Mesenchymal stem cell (in vitro differentiated cells and primary cell): ENCODE results near the gene PTPN13.

Experiments
- DNase-seq: peaks from one replicate; pipeline ENCODE4 v3.0.0-alpha.2; 2013
- H2AFZ ChIP-seq: one replicate; pipeline ENCODE4 v1.6.1; 2013; ENCODE audit warnings: low read depth, mild to moderate bottlenecking, control low read depth, inconsistent platforms, low read length, moderate library complexity
- H2AK5ac ChIP-seq: 2 replicates; pipeline ENCODE4 v1.6.1; 2013; ENCODE audit warnings: low read length, moderate library complexity, mild to moderate bottlenecking, inconsistent platforms; ENCODE audit not compliant: severe bottlenecking
- H2BK120ac ChIP-seq: one replicate; pipeline ENCODE4 v1.6.1; 2013; ENCODE audit warnings: low read depth, mild to moderate bottlenecking, inconsistent platforms, low read length, moderate library complexity
- H2BK12ac ChIP-seq, 2 experiments: one replicate each; pipeline ENCODE4 v1.6.1; 2013; ENCODE audit warnings: inconsistent platforms in 2 of 2, low read length in 2 of 2, mild to moderate bottlenecking in 2 of 2, moderate library complexity in 2 of 2, control low read depth in 1 of 2
- H2BK15ac ChIP-seq: one replicate; pipeline ENCODE4 v1.6.1; 2013; ENCODE audit warnings: mild to moderate bottlenecking, low read depth, inconsistent platforms; ENCODE audit not compliant: poor library complexity, severe bottlenecking
- H2BK5ac ChIP-seq: 2 replicates; pipeline ENCODE4 v1.6.1; 2013; ENCODE audit warnings: low read depth, mild to moderate bottlenecking, low read length, control low read depth, inconsistent platforms; ENCODE audit not compliant: poor library complexity, severe bottlenecking
- H3K14ac ChIP-seq, 2 experiments: one replicate each; pipeline ENCODE4 v1.6.1; 2013; ENCODE audit warnings: inconsistent platforms in 2 of 2, low read length in 2 of 2, control low read depth in 1 of 2, mild to moderate bottlenecking in 1 of 2, moderate library complexity in 1 of 2
- H3K18ac ChIP-seq, 2 experiments: one replicate each; pipeline ENCODE4 v1.6.1; 2013; ENCODE audit warnings: inconsistent platforms in 2 of 2, low read length in 2 of 2, control low read depth in 1 of 2, low read depth in 1 of 2, mild to moderate bottlenecking in 1 of 2
- H3K23ac ChIP-seq, 2 experiments: one replicate each; pipeline ENCODE4 v1.6.1; 2013; ENCODE audit warnings: inconsistent platforms in 2 of 2, low read length in 2 of 2, mild to moderate bottlenecking in 2 of 2, moderate library complexity in 2 of 2, control low read depth in 1 of 2
- H3K27ac ChIP-seq: 2 replicates; pipeline ENCODE4 v1.5.1; 2013; ENCODE audit warnings: mild to moderate bottlenecking, moderate library complexity, low read length, control low read depth, inconsistent platforms; ENCODE audit not compliant: poor library complexity, severe bottlenecking
- H3K27me3 ChIP-seq, 2 experiments: 2 replicates each; pipeline versions ENCODE4 v1.6.1 to v1.7.0; 2013; ENCODE audit warnings: low read length in 2 of 2, mild to moderate bottlenecking in 2 of 2, moderate library complexity in 2 of 2, control low read depth in 1 of 2, inconsistent platforms in 1 of 2; ENCODE audit not compliant: control insufficient read depth in 1 of 2, insufficient read depth in 1 of 2
- H3K36me3 ChIP-seq, 2 experiments: 2 replicates each; pipeline versions ENCODE4 v1.6.1 to v1.7.0; 2013; ENCODE audit warnings: low read length in 2 of 2, control low read depth in 1 of 2, inconsistent platforms in 1 of 2, low read depth in 1 of 2, mild to moderate bottlenecking in 1 of 2; ENCODE audit not compliant: insufficient read depth in 2 of 2, control insufficient read depth in 1 of 2
- H3K4ac ChIP-seq, 2 experiments: one replicate each; pipeline ENCODE4 v1.6.1; 2013; ENCODE audit warnings: inconsistent platforms in 2 of 2, low read length in 2 of 2, mild to moderate bottlenecking in 2 of 2, moderate library complexity in 2 of 2, control low read depth in 1 of 2, low read depth in 1 of 2
- H3K4me1 ChIP-seq: 2 replicates; pipeline ENCODE4 v1.6.1; 2013; ENCODE audit warnings: low read depth, low read length, control low read depth; ENCODE audit not compliant: control insufficient read depth, insufficient read depth
- H3K4me2 ChIP-seq: 2 replicates; pipeline ENCODE4 v1.6.1; 2013; ENCODE audit warnings: low read length, mild to moderate bottlenecking, inconsistent platforms; ENCODE audit not compliant: poor library complexity, severe bottlenecking
- H3K4me3 ChIP-seq, 2 experiments: 2 replicates each; pipeline versions ENCODE4 v1.5.1 to v1.7.0; 2013; ENCODE audit warnings: low read length in 2 of 2, mild to moderate bottlenecking in 2 of 2, control low read depth in 1 of 2, low read depth in 1 of 2; ENCODE audit not compliant: insufficient read depth in 1 of 2
- H3K79me1 ChIP-seq: replicated peaks from 2 replicates; pipeline ENCODE4 v1.6.1; 2013; ENCODE audit warnings: mild to moderate bottlenecking, control low read depth, low read length, inconsistent platforms; ENCODE audit not compliant: poor library complexity, severe bottlenecking
- H3K9ac ChIP-seq: 2 replicates; pipeline ENCODE4 v1.7.0; 2013; ENCODE audit warnings: mild to moderate bottlenecking, low read length, moderate library complexity
- H3K9me3 ChIP-seq: 2 replicates; pipeline ENCODE4 v1.7.0; 2013; ENCODE audit warnings: mild to moderate bottlenecking, low read length; ENCODE audit not compliant: control insufficient read depth
- H4K8ac ChIP-seq: one replicate; pipeline ENCODE4 v1.6.1; 2013; ENCODE audit warnings: inconsistent platforms, mild to moderate bottlenecking, low read length, moderate library complexity
- H4K91ac ChIP-seq: one replicate; pipeline ENCODE4 v1.6.1; 2013; ENCODE audit warnings: mild to moderate bottlenecking, low read length, inconsistent platforms
- WGBS: methylation state at CpG from one replicate; pipeline ENCODE4 v1.1.7; 2013; ENCODE audit warnings: mixed read lengths; 5-methylcytosine and 5-hydroxymethylcytosine counted together

PTPN13 gene

GRCh38 chr4:86825511-86825910 is 231.4 kb downstream of the PTPN13 start:
- Histone ChIP-seq H3K14ac (no peak overlapping the region), H2BK5ac (no peak overlapping the region)

GRCh38 chr4:86831262-86832130 is 237.4 kb downstream of the PTPN13 start:
- H3K4me1 ChIP-seq: peaks cover 4% of the 10 kb centered on the region
- DNase-seq: peak; percentile 95
- no peak overlapping the region for H3K23ac ChIP-seq
- no peak overlapping the region for H2BK15ac ChIP-seq
- H2AFZ ChIP-seq: no peak overlapping the region
- H3K9me3 ChIP-seq: no peaks in the 10 kb centered on the region
- no peak overlapping the region for H3K4me2 ChIP-seq
- no peak overlapping the region for H3K14ac ChIP-seq
- H4K91ac ChIP-seq: no peak overlapping the region
- no peak overlapping the region for H2BK5ac ChIP-seq
- H3K18ac ChIP-seq: peak overlapping the region; percentile 46 to 63
- H3K9ac ChIP-seq: peak overlapping the region; percentile 39
- H3K4ac ChIP-seq: peak overlapping the region in 1 of 2 experiments; percentile 6
- no peaks in the 10 kb centered on the region for H3K27me3 ChIP-seq
- H2BK120ac ChIP-seq: no peak overlapping the region
- H2AK5ac ChIP-seq: no peak overlapping the region
- H3K79me1 ChIP-seq: no peaks in the 10 kb centered on the region
- peak overlapping the region; percentile 8 for H4K8ac ChIP-seq
- H3K4me3 ChIP-seq: peak overlapping the region in 1 of 2 experiments; percentile 14
- H3K27ac ChIP-seq: peak overlapping the region; percentile 11
- H3K36me3 ChIP-seq: no peaks in the 10 kb centered on the region
- WGBS: 52% methylated on average over 4 of the region's 5 CpGs
- peak overlapping the region in 1 of 2 experiments; percentile 70 for H2BK12ac ChIP-seq

More at GRCh38 chr4:86825511-86825910, 231.4 kb downstream of the PTPN13 start:
- no peak overlapping the region for H2AFZ ChIP-seq
- no peak overlapping the region for H2BK12ac ChIP-seq
- H4K8ac ChIP-seq: no peak overlapping the region
- DNase-seq: no peak
- no peak overlapping the region for H2BK120ac ChIP-seq
- no peaks in the 10 kb centered on the region for H3K9me3 ChIP-seq
- no peak overlapping the region for H2AK5ac ChIP-seq
- H3K9ac ChIP-seq: no peak overlapping the region
- no peak overlapping the region for H3K4me3 ChIP-seq
- H2BK15ac ChIP-seq: no peak overlapping the region
- no peaks in the 10 kb centered on the region for H3K79me1 ChIP-seq
- 65% methylated on average over 3 of the region's 3 CpGs for WGBS
- no peaks in the 10 kb centered on the region for H3K4me1 ChIP-seq
- H3K27me3 ChIP-seq: no peaks in the 10 kb centered on the region
- no peak overlapping the region for H3K18ac ChIP-seq
- no peak overlapping the region for H3K23ac ChIP-seq
- H3K27ac ChIP-seq: no peak overlapping the region
- H3K4me2 ChIP-seq: no peak overlapping the region
- no peak overlapping the region for H3K4ac ChIP-seq
- no peak overlapping the region for H4K91ac ChIP-seq
- no peaks in the 10 kb centered on the region for H3K36me3 ChIP-seq

- Histone ChIP-seq H3K4me3 (no peak overlapping the region), H3K23ac (no peak overlapping the region), H2BK12ac (no peak overlapping the region), H4K91ac (no peak overlapping the region), H3K4ac (no peak overlapping the region), H2AFZ (no peak overlapping the region), H3K9ac (no peak overlapping the region), H2BK120ac (no peak overlapping the region), H3K27ac (no peak overlapping the region), H2BK15ac (no peak overlapping the region), H3K27me3 (no peaks in the 10 kb centered on the region), H2AK5ac (no peak overlapping the region), H3K14ac (no peak overlapping the region), H2BK5ac (no peak overlapping the region), H3K18ac (no peak overlapping the region), H3K36me3 (no peaks in the 10 kb centered on the region), H3K9me3 (no peaks in the 10 kb centered on the region), H3K4me2 (no peak overlapping the region), H3K79me1 (no peaks in the 10 kb centered on the region), H4K8ac (no peak overlapping the region), H3K4me1 (peaks cover 4% of the 10 kb centered on the region)
- 100% methylated on average over 1 of the region's 1 CpG for WGBS
- DNase-seq: no peak
Observed at GRCh38 chr4:86833615-86834014, 239.5 kb downstream of the PTPN13 start.

GRCh38 chr4:86834901-86835300 is 240.8 kb downstream of the PTPN13 start:
- Histone ChIP-seq H3K23ac (no peak overlapping the region), H2AK5ac (no peak overlapping the region), H3K79me1 (no peaks in the 10 kb centered on the region), H2AFZ (no peak overlapping the region), H3K4ac (no peak overlapping the region), H3K27me3 (no peaks in the 10 kb centered on the region), H2BK12ac (peak overlapping the region in 1 of 2 experiments; percentile 21), H3K27ac (no peak overlapping the region), H2BK120ac (no peak overlapping the region), H4K91ac (no peak overlapping the region), H3K4me2 (no peak overlapping the region), H2BK5ac (no peak overlapping the region), H3K9me3 (no peaks in the 10 kb centered on the region), H3K18ac (peak overlapping the region in 1 of 2 experiments; percentile 56), H3K4me1 (peaks cover 4% of the 10 kb centered on the region), H3K14ac (peak overlapping the region in 1 of 2 experiments; percentile 23), H3K36me3 (no peaks in the 10 kb centered on the region), H4K8ac (no peak overlapping the region), H3K9ac (no peak overlapping the region), H2BK15ac (no peak overlapping the region), H3K4me3 (no peak overlapping the region)
- WGBS: 75% methylated on average over 3 of the region's 3 CpGs
- DNase-seq: peak; percentile 89
